ENCODE measurements around the gene DPH1.

The DPH1 gene

GRCh38 chr17:2034157-2034556 lies 4.2 kb downstream of the DPH1 start:
- Histone ChIP-seq H3K4me2 (ENCODE audit: low read length) (peak overlapping the region; percentile 45), H3K79me2 (ENCODE audit: control insufficient read depth, low read length) (peaks cover 19% of the 10 kb centered on the region), H3K4me3 (ENCODE audit: low read length) (no peak overlapping the region), H3K9me3 (ENCODE audit: control insufficient read depth, insufficient read depth, low read length) (no peaks in the 10 kb centered on the region), H3K4me1 (ENCODE audit: control insufficient read depth, low read length) (peaks cover 24% of the 10 kb centered on the region), H4K20me1 (ENCODE audit: control insufficient read depth, insufficient read depth, low read depth, low read length) (no peaks in the 10 kb centered on the region), H3K27me3 (ENCODE audit: control insufficient read depth, low read length) (no peaks in the 10 kb centered on the region), H3K36me3 (ENCODE audit: control insufficient read depth, low read length) (peaks cover 21% of the 10 kb centered on the region), H3K27ac (ENCODE audit: low read depth, low read length) (no peak overlapping the region), H3K9me2 (replicated peaks; ENCODE audit: control insufficient read depth, low read length) (no peaks in the 10 kb centered on the region), H3F3A (ENCODE audit: control insufficient read depth, insufficient read depth) (no peaks in the 10 kb centered on the region)
- no peak for TF ChIP-seq CTCF (IDR thresholded peaks at IDR 0.05; ENCODE audit: low read depth, low read length, poor library complexity, severe bottlenecking)
- TF ChIP-seq EZH2phosphoT487 (IDR thresholded peaks at IDR 0.05; ENCODE audit: borderline replicate concordance, low read length) = no peak

GRCh38 chr17:2034806-2035540 lies 5.0 kb downstream of the DPH1 start:
- no peaks in the 10 kb centered on the region for H4K20me1 ChIP-seq (ENCODE audit: control insufficient read depth, insufficient read depth, low read depth, low read length)
- TF ChIP-seq EZH2phosphoT487 (IDR thresholded peaks at IDR 0.05; ENCODE audit: borderline replicate concordance, low read length) (no peak), CTCF (IDR thresholded peaks at IDR 0.05; ENCODE audit: low read depth, low read length, poor library complexity, severe bottlenecking) (no peak)
- peaks cover 20% of the 10 kb centered on the region for H3K4me1 ChIP-seq (ENCODE audit: control insufficient read depth, low read length)
- H3K36me3 ChIP-seq (ENCODE audit: control insufficient read depth, low read length) = peaks cover 21% of the 10 kb centered on the region
- H3K27me3 ChIP-seq (ENCODE audit: control insufficient read depth, low read length) = no peaks in the 10 kb centered on the region
- no peaks in the 10 kb centered on the region for H3K9me3 ChIP-seq (ENCODE audit: control insufficient read depth, insufficient read depth, low read length)
- H3K4me3 ChIP-seq (ENCODE audit: low read length) = no peak overlapping the region
- no peaks in the 10 kb centered on the region for H3F3A ChIP-seq (ENCODE audit: control insufficient read depth, insufficient read depth)
- peaks cover 19% of the 10 kb centered on the region for H3K79me2 ChIP-seq (ENCODE audit: control insufficient read depth, low read length)
- no peaks in the 10 kb centered on the region for H3K9me2 ChIP-seq (replicated peaks; ENCODE audit: control insufficient read depth, low read length)
- H3K27ac ChIP-seq (ENCODE audit: low read depth, low read length) = no peak overlapping the region
- peak overlapping the region; percentile 19; the same call in 1 of the 2 replicates for H3K4me2 ChIP-seq (ENCODE audit: low read length)

- H3K36me3 ChIP-seq (ENCODE audit: control insufficient read depth, low read length) = peaks cover 21% of the 10 kb centered on the region
- H3K4me3 ChIP-seq (ENCODE audit: low read length) = no peak overlapping the region
- H3K27ac ChIP-seq (ENCODE audit: low read depth, low read length) = no peak overlapping the region
- H3K79me2 ChIP-seq (ENCODE audit: control insufficient read depth, low read length) = peaks cover 14% of the 10 kb centered on the region
- no peaks in the 10 kb centered on the region for H4K20me1 ChIP-seq (ENCODE audit: control insufficient read depth, insufficient read depth, low read depth, low read length)
- peaks cover 18% of the 10 kb centered on the region for H3K4me1 ChIP-seq (ENCODE audit: control insufficient read depth, low read length)
- H3K27me3 ChIP-seq (ENCODE audit: control insufficient read depth, low read length) = no peaks in the 10 kb centered on the region
- no peak for TF ChIP-seq CTCF (IDR thresholded peaks at IDR 0.05; ENCODE audit: low read depth, low read length, poor library complexity, severe bottlenecking)
- no peak for TF ChIP-seq EZH2phosphoT487 (IDR thresholded peaks at IDR 0.05; ENCODE audit: borderline replicate concordance, low read length)
- H3K9me3 ChIP-seq (ENCODE audit: control insufficient read depth, insufficient read depth, low read length) = no peaks in the 10 kb centered on the region
- no peaks in the 10 kb centered on the region for H3K9me2 ChIP-seq (replicated peaks; ENCODE audit: control insufficient read depth, low read length)
- no peak overlapping the region for H3K4me2 ChIP-seq (ENCODE audit: low read length)
- H3F3A ChIP-seq (ENCODE audit: control insufficient read depth, insufficient read depth) = no peaks in the 10 kb centered on the region
These were observed 5.9 kb downstream of the DPH1 start for GRCh38 chr17:2035541-2036488.

All from DOHH2 (cell line).